Activated T-helper 2 cell treated with anti-CD3 and anti-CD28 coated beads, Interferon-gamma antibody, Interleukin-2, Interleukin-4, amounts not matched to agents 10 μg/mL and 5 μg/mL and 100 μg/mL, durations not matched to agents 14 hours and 24 hours and 36 hours (primary cell): Measurements from ENCODE around the gene KATNB1. TPM values are rescaled to one million over a fixed set of nuclear protein-coding genes. Genes with fewer than 3 reads are reported as not detected.
"Not testable (repeated sequence)": the region's sequence is repeated elsewhere in the genome, so short reads cannot be mapped to it uniquely, and the experiment has no call there.

ENCODE experiments used
- DNase-seq: peaks from one replicate; pipeline ENCODE4 v3.0.0; 2021; ENCODE audit warnings: low spot score
- H3K27ac Mint-ChIP-seq: one replicate; pipeline ENCODE4 v1.8.0; 2021; ENCODE audit warnings: mixed read lengths
- H3K27me3 Mint-ChIP-seq: one replicate; pipeline ENCODE4 v1.8.0; 2021; ENCODE audit warnings: low read depth, mixed read lengths
- H3K36me3 Mint-ChIP-seq: one replicate; pipeline ENCODE4 v1.8.0; 2021; ENCODE audit warnings: low read depth, mixed read lengths
- H3K4me1 Mint-ChIP-seq: one replicate; pipeline ENCODE4 v1.8.0; 2021; ENCODE audit warnings: low read depth, mixed read lengths
- H3K4me3 Mint-ChIP-seq: one replicate; pipeline ENCODE4 v1.8.0; 2021; ENCODE audit warnings: low read depth, mild to moderate bottlenecking, moderate library complexity, mixed read lengths
- H3K9me3 Mint-ChIP-seq: one replicate; pipeline ENCODE4 v1.8.0; 2021; ENCODE audit warnings: mixed read lengths
- intact Hi-C: fragments of 100-400 bp; cut with micrococcal nuclease; formaldehyde crosslinking; loops from one replicate; pipeline ENCODE4 v1.15.1; 2023
- total RNA-seq: library from RNA; stranded (reverse); gene quantifications from 2 replicates; pipeline ENCODE4 v1.2.3, GENCODE V29; 2022

The KATNB1 gene
- total RNA-seq, 1 donor from 2014 or later, result 34.1 TPM

DNA sequence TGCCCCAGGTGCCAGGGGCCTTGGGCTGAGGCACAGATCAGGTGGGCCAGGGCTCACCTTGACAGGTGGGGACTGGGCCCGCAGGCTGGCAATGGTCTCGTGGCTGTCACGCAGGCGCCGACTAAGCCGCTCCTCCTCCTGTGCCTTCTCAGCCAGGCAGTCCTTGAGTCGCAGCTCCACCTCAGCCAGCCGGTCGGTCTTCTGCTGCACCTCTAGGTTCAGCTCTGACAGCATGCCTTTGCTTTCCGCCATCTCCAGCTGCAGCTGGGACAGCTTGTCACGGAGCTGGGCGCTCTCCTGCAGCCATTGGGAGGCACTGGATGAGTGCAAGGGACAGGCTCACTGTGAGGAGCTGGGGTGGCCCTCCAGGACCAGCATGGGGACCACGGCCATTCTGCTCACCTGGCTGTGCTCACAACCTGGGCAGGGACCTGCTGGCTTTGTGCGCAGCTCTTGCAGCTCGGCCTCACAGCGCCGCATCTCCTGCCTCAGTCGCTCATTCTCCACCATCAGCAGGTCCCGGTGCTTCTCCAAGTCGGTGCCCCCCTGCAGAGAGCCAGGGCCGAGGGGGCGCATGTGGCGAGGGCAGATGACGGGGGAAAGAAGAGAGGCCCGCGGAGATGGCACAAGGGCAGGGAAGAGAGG lies 35.7 kb downstream of the KATNB1 start:
- H3K4me3 Mint-ChIP-seq, result no peak overlapping the region
- no peak for DNase-seq
- intact Hi-C loops, result no loop called here
- H3K9me3 Mint-ChIP-seq, result no peaks in the 10 kb centered on the region
- H3K27ac Mint-ChIP-seq, result no peak overlapping the region
- H3K36me3 Mint-ChIP-seq, result no peaks in the 10 kb centered on the region
- H3K27me3 Mint-ChIP-seq, result no peaks in the 10 kb centered on the region
- no peaks in the 10 kb centered on the region for H3K4me1 Mint-ChIP-seq

DNA sequence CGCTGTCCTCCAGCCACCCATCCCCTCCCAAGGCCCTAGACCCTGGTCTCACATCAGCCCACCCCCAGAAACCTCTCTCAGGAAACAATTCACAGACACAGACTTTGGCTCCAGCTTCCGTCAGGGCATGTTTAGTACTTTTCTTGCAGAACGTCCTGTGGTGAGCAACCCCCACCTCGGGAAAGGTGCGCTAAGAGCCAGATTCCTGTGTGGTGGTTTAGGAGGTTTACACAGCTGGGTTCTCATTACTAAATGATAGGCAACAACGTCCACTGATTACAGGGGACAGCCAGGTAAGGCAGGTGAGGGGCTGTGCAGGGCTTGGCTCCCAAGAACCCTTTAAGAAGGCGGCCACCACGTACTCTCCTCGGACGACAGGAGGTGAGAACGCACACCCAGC lies 37.4 kb downstream of the KATNB1 start:
- no peaks in the 10 kb centered on the region for H3K9me3 Mint-ChIP-seq
- no peaks in the 10 kb centered on the region for H3K36me3 Mint-ChIP-seq
- no peaks in the 10 kb centered on the region for H3K4me1 Mint-ChIP-seq
- intact Hi-C loops, result no loop called here
- no peaks in the 10 kb centered on the region for H3K27me3 Mint-ChIP-seq
- no peak overlapping the region for H3K4me3 Mint-ChIP-seq
- H3K27ac Mint-ChIP-seq, result no peak overlapping the region
- no peak for DNase-seq

DNA sequence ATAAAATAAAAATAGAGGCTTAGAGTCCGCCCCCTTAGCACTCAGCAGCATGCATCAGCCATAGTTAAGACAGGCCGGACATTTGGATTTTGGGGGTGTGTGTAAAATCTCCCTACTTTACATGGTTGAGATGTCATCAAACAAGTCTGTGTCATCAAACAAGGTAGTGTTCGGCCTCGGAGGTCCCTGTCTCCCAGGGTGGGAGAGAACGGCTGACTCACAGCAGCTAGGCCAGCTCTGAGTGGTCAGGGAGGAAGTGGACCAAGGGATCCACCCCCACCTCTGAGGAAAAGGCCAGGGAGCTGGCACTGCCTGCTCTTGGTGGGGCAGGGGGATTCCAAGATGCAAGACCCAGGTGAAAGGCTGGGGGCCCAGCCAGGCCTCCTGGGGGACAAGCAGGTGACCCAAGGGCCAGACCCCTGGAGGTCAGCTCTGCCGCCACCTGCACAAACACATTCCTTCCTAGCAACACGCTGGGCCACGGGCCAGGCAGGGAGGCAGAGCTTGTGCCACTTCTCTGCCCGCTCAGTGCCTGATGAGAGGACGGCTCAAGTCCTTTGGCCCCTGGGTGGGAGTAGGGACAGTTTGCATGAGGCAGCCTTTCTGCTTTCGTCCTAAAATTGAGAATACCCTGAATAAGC lies 38.2 kb downstream of the KATNB1 start:
- no peaks in the 10 kb centered on the region for H3K27me3 Mint-ChIP-seq
- no peak for DNase-seq
- H3K4me1 Mint-ChIP-seq, result no peaks in the 10 kb centered on the region
- intact Hi-C loops, result no loop called here
- no peak overlapping the region for H3K27ac Mint-ChIP-seq
- H3K9me3 Mint-ChIP-seq, result no peaks in the 10 kb centered on the region
- H3K36me3 Mint-ChIP-seq, result no peaks in the 10 kb centered on the region
- no peak overlapping the region for H3K4me3 Mint-ChIP-seq

DNA sequence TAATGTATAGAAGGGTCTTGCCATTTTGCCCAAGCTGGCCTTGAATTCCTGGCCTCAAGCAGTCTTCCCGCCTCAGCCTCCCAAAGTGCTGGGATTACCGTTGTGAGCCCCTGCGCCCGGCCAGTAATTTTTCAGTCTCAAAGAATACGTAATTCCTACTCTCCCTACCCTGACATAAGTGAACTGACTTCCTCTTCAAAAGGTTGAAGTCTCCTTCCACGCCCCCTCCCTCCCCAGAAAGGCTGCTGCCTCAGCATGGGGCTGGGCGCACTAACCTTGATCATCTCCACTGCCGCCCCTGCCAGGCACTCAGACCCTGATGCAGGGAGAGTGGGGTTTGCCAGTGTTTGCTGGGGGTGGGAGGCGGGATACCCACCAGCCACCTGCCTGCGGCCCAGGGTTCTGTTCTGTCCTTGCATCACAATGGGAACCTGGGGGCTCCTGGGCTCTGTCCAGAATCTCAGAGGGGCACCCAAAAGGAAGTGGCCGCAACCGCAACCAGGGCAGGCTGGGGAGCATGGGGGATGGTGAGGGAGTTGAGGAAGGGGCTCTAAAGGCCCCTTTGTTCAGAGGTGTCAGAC lies 39.2 kb downstream of the KATNB1 start:
- no peaks in the 10 kb centered on the region for H3K36me3 Mint-ChIP-seq
- H3K4me3 Mint-ChIP-seq, result no peak overlapping the region
- H3K4me1 Mint-ChIP-seq, result no peaks in the 10 kb centered on the region
- H3K27me3 Mint-ChIP-seq, result no peaks in the 10 kb centered on the region
- H3K9me3 Mint-ChIP-seq, result no peaks in the 10 kb centered on the region
- DNase-seq, result no peak
- intact Hi-C loops, result no loop called here
- H3K27ac Mint-ChIP-seq, result no peak overlapping the region

DNA sequence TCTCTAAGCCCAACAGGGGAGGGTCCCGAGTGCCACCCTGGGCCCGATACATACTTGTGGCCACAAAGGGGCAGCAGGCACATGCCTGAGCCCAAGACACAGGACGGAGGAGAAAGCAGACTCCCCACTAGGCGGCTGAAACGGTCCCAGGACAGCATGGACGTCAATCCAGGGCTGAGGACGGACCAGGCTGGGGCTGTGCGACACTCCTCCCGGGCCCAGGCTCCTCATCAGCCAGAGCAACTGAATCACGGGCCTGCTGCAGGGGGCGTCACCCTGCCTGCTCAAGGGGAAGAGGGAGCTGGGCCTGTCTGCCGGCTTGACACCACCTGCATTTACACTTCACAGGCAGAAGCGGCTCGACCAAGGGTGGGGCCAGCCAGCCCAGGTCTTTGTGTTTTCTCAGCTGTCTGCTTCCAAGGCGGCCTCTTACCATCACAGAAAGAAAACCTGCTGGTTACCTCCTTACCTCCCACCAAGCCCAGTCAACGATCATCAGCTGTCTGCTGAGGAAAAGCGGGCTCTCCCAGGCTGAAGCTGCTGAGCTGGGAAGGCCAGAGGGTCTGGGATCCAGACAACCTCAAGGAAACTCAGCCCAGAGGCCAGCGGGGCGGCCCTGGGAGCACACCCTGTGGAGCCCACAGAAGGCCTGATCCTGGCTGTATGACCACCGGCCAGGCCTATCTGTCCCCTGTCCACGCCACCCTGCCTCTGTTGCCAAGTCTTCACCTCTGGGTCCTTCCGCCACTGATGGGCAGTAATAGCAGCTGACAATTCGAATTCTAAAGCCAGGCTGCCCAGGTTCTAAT lies 40.3 kb downstream of the KATNB1 start:
- Mint-ChIP-seq H3K27ac (no peak overlapping the region), H3K4me3 (no peak overlapping the region), H3K27me3 (no peaks in the 10 kb centered on the region), H3K9me3 (no peaks in the 10 kb centered on the region), H3K36me3 (no peaks in the 10 kb centered on the region), H3K4me1 (no peaks in the 10 kb centered on the region)
- intact Hi-C loops, result no loop called here
- DNase-seq, result no peak

DNA sequence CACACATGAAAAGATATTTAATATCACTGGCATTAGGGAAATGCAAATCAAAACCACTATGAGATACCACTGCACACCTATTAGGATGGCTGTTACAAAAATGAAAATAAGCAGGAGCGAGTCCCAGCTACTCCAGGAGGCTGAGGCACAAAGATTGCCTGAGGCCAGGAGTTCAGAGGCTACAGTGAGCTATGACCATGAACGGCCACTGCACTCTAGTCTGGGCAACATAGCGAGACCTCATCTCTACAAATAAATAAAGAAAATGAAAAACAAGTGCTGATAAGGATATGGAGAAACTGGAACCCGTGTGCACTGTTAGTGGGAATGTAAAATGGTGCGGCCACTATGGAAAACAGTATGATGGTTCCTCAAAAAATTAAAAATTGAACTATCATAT lies 43.1 kb downstream of the KATNB1 start:
- no peak for DNase-seq
- H3K27me3 Mint-ChIP-seq, result no peaks in the 10 kb centered on the region
- intact Hi-C loops, result no loop called here
- H3K27ac Mint-ChIP-seq, result no peak overlapping the region
- H3K36me3 Mint-ChIP-seq, result no peaks in the 10 kb centered on the region
- no peak overlapping the region for H3K4me3 Mint-ChIP-seq
- no peaks in the 10 kb centered on the region for H3K4me1 Mint-ChIP-seq
- H3K9me3 Mint-ChIP-seq, result no peaks in the 10 kb centered on the region

DNA sequence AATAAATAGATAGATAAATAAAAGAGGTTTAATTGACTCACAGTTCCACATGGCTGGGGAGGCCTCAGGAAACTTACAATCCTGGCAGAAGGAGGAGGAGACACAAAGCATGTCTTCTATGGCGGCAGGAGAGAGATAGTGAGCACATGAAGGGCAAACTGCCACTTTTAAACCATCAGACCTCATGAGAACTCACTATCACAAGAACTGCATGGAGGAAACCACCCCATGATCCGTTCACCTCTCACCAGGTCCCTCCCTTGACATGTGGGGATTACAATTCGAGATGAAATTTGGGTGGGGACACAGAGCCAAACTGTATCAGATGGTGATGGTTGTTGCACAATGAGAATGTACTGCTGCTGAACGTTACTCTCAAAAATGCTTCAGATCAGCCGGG lies 44.3 kb downstream of the KATNB1 start:
- H3K27ac Mint-ChIP-seq, H3K36me3 Mint-ChIP-seq, H3K9me3 Mint-ChIP-seq, H3K27me3 Mint-ChIP-seq, intact Hi-C loops, H3K4me3 Mint-ChIP-seq, H3K4me1 Mint-ChIP-seq, DNase-seq: not testable (repeated sequence)

DNA sequence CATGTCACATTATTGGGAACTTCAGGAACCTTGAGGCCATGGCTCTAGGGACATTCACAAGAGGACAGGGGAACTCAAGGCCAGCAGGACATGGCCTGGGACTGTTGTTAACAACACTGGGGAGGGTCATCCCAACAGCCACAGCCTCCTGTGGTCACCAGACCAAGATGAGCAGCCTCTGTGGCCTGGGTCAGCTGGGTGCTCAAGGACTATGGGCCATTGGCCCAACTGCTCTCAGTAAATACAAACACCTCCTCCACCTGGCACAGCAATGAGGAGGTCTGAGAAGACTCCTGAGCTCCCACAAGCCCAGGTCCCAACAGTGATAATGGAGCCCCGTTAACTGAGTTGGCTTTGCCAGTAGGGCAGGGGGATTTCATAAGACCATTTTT lies 45.8 kb downstream of the KATNB1 start:
- H3K4me3 Mint-ChIP-seq, result no peak overlapping the region
- no peaks in the 10 kb centered on the region for H3K27me3 Mint-ChIP-seq
- H3K36me3 Mint-ChIP-seq, result no peaks in the 10 kb centered on the region
- no peak for DNase-seq
- intact Hi-C loops, result no loop called here
- H3K4me1 Mint-ChIP-seq, result no peaks in the 10 kb centered on the region
- no peak overlapping the region for H3K27ac Mint-ChIP-seq
- H3K9me3 Mint-ChIP-seq, result no peaks in the 10 kb centered on the region

DNA sequence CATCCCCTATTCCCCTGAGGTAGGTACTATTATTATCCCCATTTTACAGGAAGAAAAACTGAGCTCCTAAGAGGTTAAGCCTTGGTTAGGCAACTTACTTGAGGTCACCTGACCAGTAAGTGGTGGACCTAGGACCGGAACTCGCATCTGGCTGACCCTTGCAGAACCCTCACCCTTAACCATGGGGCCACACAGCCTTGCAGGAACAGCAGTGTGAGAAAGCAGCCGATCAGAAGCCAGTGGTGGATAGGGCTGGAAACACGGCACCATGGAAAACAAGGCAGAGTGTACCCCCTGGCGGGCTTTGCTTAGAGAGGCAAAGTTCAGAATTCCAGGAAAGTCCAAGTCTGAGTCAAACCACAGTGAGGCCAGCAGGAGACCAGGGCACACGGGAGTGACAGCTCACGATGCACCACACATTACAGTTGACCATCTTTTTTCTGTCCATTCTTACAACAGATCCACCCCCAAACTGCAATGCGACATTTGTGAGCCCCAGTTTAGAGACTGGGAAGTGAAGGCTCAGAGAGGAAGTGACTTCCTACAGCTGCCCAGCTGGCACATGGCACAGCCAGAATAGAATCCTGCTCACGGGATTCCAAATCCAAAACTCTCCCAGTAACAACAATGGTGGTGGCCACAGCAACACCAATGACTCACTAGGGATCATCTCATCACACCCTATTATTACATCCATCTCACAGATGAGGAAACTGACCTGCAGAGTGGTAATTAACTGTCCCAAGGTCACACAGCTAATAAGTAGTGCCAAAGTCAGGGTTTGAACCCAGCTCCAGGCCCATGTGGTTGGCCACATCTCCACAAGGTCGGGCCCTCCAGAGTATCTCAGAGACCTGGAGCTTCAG lies 46.4 kb downstream of the KATNB1 start:
- Mint-ChIP-seq H3K27me3 (no peaks in the 10 kb centered on the region), H3K9me3 (no peaks in the 10 kb centered on the region), H3K36me3 (no peaks in the 10 kb centered on the region), H3K4me3 (no peak overlapping the region), H3K4me1 (no peaks in the 10 kb centered on the region), H3K27ac (no peak overlapping the region)
- no peak for DNase-seq
- intact Hi-C loops, result no loop called here

DNA sequence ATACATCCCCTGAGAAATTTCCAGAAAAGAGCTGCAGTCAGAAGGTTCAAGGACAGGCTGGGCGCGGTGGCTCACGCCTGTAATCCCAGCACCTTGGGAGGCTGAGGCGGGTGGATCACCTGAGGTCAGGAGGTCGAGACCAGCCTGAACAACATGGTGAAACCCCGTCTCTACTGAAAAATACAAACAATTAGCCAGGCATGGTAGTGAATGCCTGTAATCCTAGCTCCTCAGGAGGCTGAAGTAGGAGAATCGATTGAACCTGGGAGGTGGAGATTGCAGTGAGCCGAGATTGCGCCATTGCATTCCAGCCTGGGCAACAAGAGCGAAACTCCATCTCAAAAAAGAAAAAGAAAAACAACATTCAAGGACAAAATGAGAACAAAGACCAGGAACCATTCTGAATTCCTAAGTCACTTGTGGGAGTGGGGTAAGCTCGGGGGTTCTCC lies 47.1 kb downstream of the KATNB1 start:
- H3K4me1 Mint-ChIP-seq, H3K9me3 Mint-ChIP-seq, H3K36me3 Mint-ChIP-seq, H3K27me3 Mint-ChIP-seq, H3K4me3 Mint-ChIP-seq, DNase-seq, H3K27ac Mint-ChIP-seq, intact Hi-C loops: not testable (repeated sequence)

DNA sequence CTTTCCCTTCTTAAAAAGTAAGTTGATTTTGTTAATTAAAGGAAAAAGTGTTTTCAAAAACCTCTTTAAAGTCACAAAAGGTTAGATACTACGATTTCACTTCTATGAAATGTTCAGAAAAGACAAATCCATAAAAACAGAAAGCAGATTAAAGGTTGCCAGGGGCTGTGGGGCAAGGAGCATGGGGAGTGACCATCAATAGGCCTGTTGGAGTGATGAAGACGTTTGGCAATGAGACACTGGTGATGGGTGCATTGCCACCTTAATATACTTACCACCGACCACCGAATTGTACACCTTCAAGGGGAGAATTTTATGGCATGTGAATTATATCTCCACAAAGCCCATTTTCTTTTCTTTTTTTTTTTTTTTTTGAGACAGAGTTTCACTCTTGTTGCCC lies 47.5 kb downstream of the KATNB1 start:
- Mint-ChIP-seq H3K36me3 (no peaks in the 10 kb centered on the region), H3K4me3 (no peak overlapping the region), H3K9me3 (no peaks in the 10 kb centered on the region), H3K27ac (no peak overlapping the region), H3K4me1 (no peaks in the 10 kb centered on the region), H3K27me3 (no peaks in the 10 kb centered on the region)
- no peak for DNase-seq
- intact Hi-C loops, result no loop called here

DNA sequence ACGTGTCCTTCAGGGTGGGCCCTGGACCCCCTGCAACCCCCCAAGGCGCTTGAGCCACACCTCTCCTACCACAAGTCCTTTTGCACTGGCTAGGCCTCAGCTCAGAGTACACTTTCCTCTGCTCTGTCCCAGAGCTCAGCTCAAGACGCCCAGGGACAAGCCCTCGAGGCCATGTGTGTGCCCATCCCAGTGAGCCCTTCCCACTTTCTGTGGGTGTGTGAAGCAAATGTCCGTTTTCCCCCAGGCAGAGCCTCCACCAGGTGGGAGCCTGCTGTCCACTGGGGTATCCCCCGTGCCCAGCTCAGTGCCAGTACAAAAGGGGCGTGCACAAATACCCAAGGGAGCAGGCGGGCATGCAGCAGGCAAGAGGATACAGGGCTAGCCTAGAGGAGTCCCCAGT lies 48.3 kb downstream of the KATNB1 start:
- no peaks in the 10 kb centered on the region for H3K9me3 Mint-ChIP-seq
- no peak for DNase-seq
- no peaks in the 10 kb centered on the region for H3K27me3 Mint-ChIP-seq
- no peak overlapping the region for H3K4me3 Mint-ChIP-seq
- intact Hi-C loops, result no loop called here
- H3K27ac Mint-ChIP-seq, result no peak overlapping the region
- H3K36me3 Mint-ChIP-seq, result no peaks in the 10 kb centered on the region
- H3K4me1 Mint-ChIP-seq, result no peaks in the 10 kb centered on the region
